ENCODE results near the gene FAM163B.

FAM163B gene

DNA sequence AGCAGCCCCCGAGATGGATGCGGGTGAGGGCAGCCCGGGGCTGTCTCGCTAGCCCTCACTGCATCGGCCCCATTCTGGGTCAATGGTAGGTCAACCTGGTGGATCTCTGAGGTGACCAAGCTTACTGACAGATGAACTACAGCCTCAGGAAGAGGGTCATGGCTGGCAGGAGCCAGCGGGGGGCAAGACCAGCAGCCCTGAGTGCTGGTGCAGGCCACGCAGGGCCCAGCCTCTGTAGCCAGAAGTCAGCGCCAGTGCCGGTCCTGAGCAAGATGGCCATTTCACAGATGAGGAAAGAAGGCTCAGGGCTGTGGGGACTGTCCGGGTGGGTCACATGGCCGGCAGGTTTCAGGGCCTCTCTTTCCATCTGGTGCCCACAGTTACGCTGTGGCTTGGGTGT lies 21.9 kb upstream of the FAM163B start:
- no peak overlapping the region for H3K4me3 ChIP-seq (ENCODE audit: low read depth, low read length)
- no CpG with 5 or more reads among the region's 12 CpGs for WGBS (ENCODE audit: extremely low coverage, insufficient coverage, insufficient read length)
- H3K9me3 ChIP-seq (ENCODE audit: insufficient read depth, low read depth, low read length): peaks cover 7% of the 10 kb centered on the region
- H3K27me3 ChIP-seq (ENCODE audit: insufficient read depth, low read length): no peaks in the 10 kb centered on the region
- H3K14ac ChIP-seq (ENCODE audit: low read length): no peak overlapping the region
- H4K12ac ChIP-seq (ENCODE audit: low read depth, low read length): no peak overlapping the region
- no peak overlapping the region for H4K91ac ChIP-seq (ENCODE audit: low read depth, low read length)
- H3K79me1 ChIP-seq (ENCODE audit: low read length): no peaks in the 10 kb centered on the region
- H3K4me2 ChIP-seq (ENCODE audit: low read length): no peak overlapping the region
- H2AK5ac ChIP-seq (ENCODE audit: low read length): no peak overlapping the region
- DNase-seq: no peak
- no peak overlapping the region for H3K27ac ChIP-seq (ENCODE audit: low read depth, low read length)
- no peak overlapping the region for H3K18ac ChIP-seq (ENCODE audit: low read length)
- H2AFZ ChIP-seq (ENCODE audit: insufficient read depth, low read length, poor library complexity): no peak overlapping the region
- no peak overlapping the region for H2BK12ac ChIP-seq (ENCODE audit: low read length)
- H3K4me1 ChIP-seq (ENCODE audit: control insufficient read depth in 1 of 2, insufficient read depth in 2 of 2, low read length in 2 of 2): peaks cover 0 to 9% of the 10 kb centered on the region in 2 experiments
- no peaks in the 10 kb centered on the region for H3K36me3 ChIP-seq (ENCODE audit: control insufficient read depth in 1 of 2, insufficient read depth in 2 of 2, low read length in 2 of 2)
- no peak overlapping the region for H3K9ac ChIP-seq (ENCODE audit: low read length)
- no peak overlapping the region for H3K23ac ChIP-seq (ENCODE audit: low read length)
- H2BK120ac ChIP-seq (ENCODE audit: insufficient read depth, low read length, poor library complexity): no peak overlapping the region
- H3K79me2 ChIP-seq (ENCODE audit: control insufficient read depth, insufficient read depth, low read length, poor library complexity): no peaks in the 10 kb centered on the region
- H4K8ac ChIP-seq (ENCODE audit: low read depth, low read length): no peak overlapping the region
- no peak overlapping the region for H2BK5ac ChIP-seq (ENCODE audit: low read depth, low read length, poor library complexity)
- H3K4ac ChIP-seq (ENCODE audit: low read depth, low read length): no peak overlapping the region

DNA sequence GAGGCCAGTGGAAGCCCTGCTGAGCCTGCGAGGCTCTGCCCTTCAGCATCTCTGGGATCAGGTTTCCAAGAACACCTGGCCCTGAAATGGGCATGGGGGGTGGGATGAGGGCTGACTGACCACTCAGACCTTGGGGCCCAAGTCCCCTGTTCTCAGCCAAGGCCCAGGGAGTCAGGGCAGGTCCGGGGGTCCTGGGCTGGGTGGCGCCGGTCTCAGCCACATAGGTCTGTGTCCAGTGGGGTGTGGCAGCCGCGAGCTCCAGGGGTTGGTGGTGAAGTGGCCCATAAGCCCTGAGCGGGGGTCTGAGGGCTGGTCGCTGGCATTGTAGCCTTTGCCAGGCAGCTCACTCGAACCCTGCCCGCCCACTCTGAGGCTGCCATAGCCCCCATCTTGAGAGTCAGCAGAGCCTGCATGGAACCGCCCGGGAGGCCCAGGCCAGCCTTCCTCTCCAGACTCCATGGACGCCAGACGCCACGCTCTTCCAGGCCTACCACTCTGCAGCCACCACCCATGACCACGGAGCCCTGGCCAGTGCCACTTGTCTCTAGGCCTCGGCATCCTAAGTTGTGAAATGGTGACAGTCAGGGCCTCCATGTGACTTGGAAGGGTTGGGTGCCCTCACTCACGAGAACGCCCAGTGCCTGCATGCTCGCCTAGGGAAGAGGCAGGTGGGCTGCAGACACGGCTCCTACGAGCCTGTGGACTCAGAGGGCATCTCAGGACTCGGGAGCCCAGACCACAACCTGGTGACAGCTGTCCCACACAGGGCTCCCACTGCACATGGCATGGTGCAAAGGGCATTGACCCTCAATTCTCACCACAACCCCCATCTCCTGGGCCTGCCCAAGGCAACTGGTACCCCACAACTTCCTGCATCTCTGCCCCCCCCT lies 20.3 kb upstream of the FAM163B start:
- H4K91ac ChIP-seq (ENCODE audit: low read depth, low read length): no peak overlapping the region
- H4K8ac ChIP-seq (ENCODE audit: low read depth, low read length): no peak overlapping the region
- no peak overlapping the region for H3K4ac ChIP-seq (ENCODE audit: low read depth, low read length)
- no peak overlapping the region for H2BK120ac ChIP-seq (ENCODE audit: insufficient read depth, low read length, poor library complexity)
- no peak overlapping the region for H2AK5ac ChIP-seq (ENCODE audit: low read length)
- H3K27me3 ChIP-seq (ENCODE audit: insufficient read depth, low read length): no peaks in the 10 kb centered on the region
- H2AFZ ChIP-seq (ENCODE audit: insufficient read depth, low read length, poor library complexity): no peak overlapping the region
- H3K23ac ChIP-seq (ENCODE audit: low read length): no peak overlapping the region
- no peak overlapping the region for H3K9ac ChIP-seq (ENCODE audit: low read length)
- no peak overlapping the region for H2BK12ac ChIP-seq (ENCODE audit: low read length)
- H3K4me2 ChIP-seq (ENCODE audit: low read length): no peak overlapping the region
- no peak overlapping the region for H3K4me3 ChIP-seq (ENCODE audit: low read depth, low read length)
- no peak for DNase-seq
- H2BK5ac ChIP-seq (ENCODE audit: low read depth, low read length, poor library complexity): no peak overlapping the region
- H3K14ac ChIP-seq (ENCODE audit: low read length): no peak overlapping the region
- no peaks in the 10 kb centered on the region for H3K36me3 ChIP-seq (ENCODE audit: control insufficient read depth in 1 of 2, insufficient read depth in 2 of 2, low read length in 2 of 2)
- H3K27ac ChIP-seq (ENCODE audit: low read depth, low read length): no peak overlapping the region
- H3K79me1 ChIP-seq (ENCODE audit: low read length): no peaks in the 10 kb centered on the region
- WGBS (ENCODE audit: extremely low coverage, insufficient coverage, insufficient read length): no CpG with 5 or more reads among the region's 23 CpGs
- peaks cover 0 to 1% of the 10 kb centered on the region in 2 experiments for H3K4me1 ChIP-seq (ENCODE audit: control insufficient read depth in 1 of 2, insufficient read depth in 2 of 2, low read length in 2 of 2)
- H3K9me3 ChIP-seq (ENCODE audit: insufficient read depth, low read depth, low read length): peaks cover 13% of the 10 kb centered on the region
- no peak overlapping the region for H3K18ac ChIP-seq (ENCODE audit: low read length)
- H4K12ac ChIP-seq (ENCODE audit: low read depth, low read length): no peak overlapping the region
- H3K79me2 ChIP-seq (ENCODE audit: control insufficient read depth, insufficient read depth, low read length, poor library complexity): no peaks in the 10 kb centered on the region

DNA sequence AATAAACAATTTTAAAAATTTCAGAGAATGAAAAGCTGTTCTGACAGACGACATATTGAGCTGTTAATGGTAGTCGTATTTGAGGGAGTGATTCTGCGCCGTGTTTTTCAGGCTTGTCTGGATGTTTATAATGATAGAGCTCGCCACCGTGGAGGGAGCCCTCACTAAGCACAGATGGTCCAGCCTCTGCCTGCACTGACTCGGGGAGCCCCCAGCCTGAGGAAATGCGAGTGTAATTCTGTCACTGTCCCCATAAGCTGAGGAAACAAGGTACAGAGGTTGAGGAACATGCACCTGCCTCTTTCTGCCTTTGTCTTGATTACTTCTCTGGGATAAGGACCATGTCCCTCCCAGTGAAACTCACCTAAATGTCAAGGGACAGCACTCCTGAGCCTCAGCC lies 19.6 kb upstream of the FAM163B start:
- peaks cover 13% of the 10 kb centered on the region for H3K9me3 ChIP-seq (ENCODE audit: insufficient read depth, low read depth, low read length)
- H4K8ac ChIP-seq (ENCODE audit: low read depth, low read length): no peak overlapping the region
- H3K36me3 ChIP-seq (ENCODE audit: control insufficient read depth in 1 of 2, insufficient read depth in 2 of 2, low read length in 2 of 2): no peaks in the 10 kb centered on the region
- no peak overlapping the region for H2BK5ac ChIP-seq (ENCODE audit: low read depth, low read length, poor library complexity)
- H2AK5ac ChIP-seq (ENCODE audit: low read length): no peak overlapping the region
- no peaks in the 10 kb centered on the region for H3K4me1 ChIP-seq (ENCODE audit: control insufficient read depth in 1 of 2, insufficient read depth in 2 of 2, low read length in 2 of 2)
- H3K79me1 ChIP-seq (ENCODE audit: low read length): no peaks in the 10 kb centered on the region
- no peak overlapping the region for H2BK120ac ChIP-seq (ENCODE audit: insufficient read depth, low read length, poor library complexity)
- no peak overlapping the region for H2AFZ ChIP-seq (ENCODE audit: insufficient read depth, low read length, poor library complexity)
- no peak overlapping the region for H4K91ac ChIP-seq (ENCODE audit: low read depth, low read length)
- no peak overlapping the region for H3K4me3 ChIP-seq (ENCODE audit: low read depth, low read length)
- no peak overlapping the region for H3K4ac ChIP-seq (ENCODE audit: low read depth, low read length)
- no peaks in the 10 kb centered on the region for H3K79me2 ChIP-seq (ENCODE audit: control insufficient read depth, insufficient read depth, low read length, poor library complexity)
- H3K14ac ChIP-seq (ENCODE audit: low read length): no peak overlapping the region
- DNase-seq: no peak
- no peak overlapping the region for H2BK12ac ChIP-seq (ENCODE audit: low read length)
- H3K27me3 ChIP-seq (ENCODE audit: insufficient read depth, low read length): no peaks in the 10 kb centered on the region
- H3K23ac ChIP-seq (ENCODE audit: low read length): no peak overlapping the region
- H3K27ac ChIP-seq (ENCODE audit: low read depth, low read length): no peak overlapping the region
- no peak overlapping the region for H4K12ac ChIP-seq (ENCODE audit: low read depth, low read length)
- no peak overlapping the region for H3K9ac ChIP-seq (ENCODE audit: low read length)
- no CpG with 5 or more reads among the region's 8 CpGs for WGBS (ENCODE audit: extremely low coverage, insufficient coverage, insufficient read length)
- no peak overlapping the region for H3K4me2 ChIP-seq (ENCODE audit: low read length)
- no peak overlapping the region for H3K18ac ChIP-seq (ENCODE audit: low read length)

DNA sequence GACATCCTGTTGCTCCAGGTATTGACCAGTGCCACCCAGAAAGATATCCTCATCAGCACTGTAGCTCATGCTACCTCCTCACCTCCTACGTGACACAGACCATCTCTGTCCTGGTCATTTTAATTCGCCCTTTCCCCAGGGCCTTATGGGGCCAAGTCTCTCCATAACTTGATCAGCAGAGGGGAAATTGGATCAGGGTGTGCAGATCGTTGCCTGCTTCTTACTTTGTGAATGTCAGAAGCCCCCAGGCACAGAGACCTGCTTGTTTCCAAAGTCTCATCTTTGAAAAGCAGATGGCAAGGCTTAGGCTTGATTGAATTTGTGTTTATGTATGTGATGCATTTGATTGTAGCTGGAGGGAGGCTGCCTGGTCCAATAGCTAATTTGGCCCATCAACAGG lies 18.2 kb upstream of the FAM163B start:
- Histone ChIP-seq H2BK12ac (ENCODE audit: low read length) (no peak overlapping the region), H3K4me3 (ENCODE audit: low read depth, low read length) (no peak overlapping the region), H3K4ac (ENCODE audit: low read depth, low read length) (no peak overlapping the region), H3K9me3 (ENCODE audit: insufficient read depth, low read depth, low read length) (peaks cover 13% of the 10 kb centered on the region), H3K9ac (ENCODE audit: low read length) (no peak overlapping the region), H4K91ac (ENCODE audit: low read depth, low read length) (no peak overlapping the region), H3K79me2 (ENCODE audit: control insufficient read depth, insufficient read depth, low read length, poor library complexity) (no peaks in the 10 kb centered on the region), H3K14ac (ENCODE audit: low read length) (no peak overlapping the region), H3K79me1 (ENCODE audit: low read length) (no peaks in the 10 kb centered on the region), H3K27ac (ENCODE audit: low read depth, low read length) (no peak overlapping the region), H4K12ac (ENCODE audit: low read depth, low read length) (no peak overlapping the region), H3K36me3 (ENCODE audit: control insufficient read depth in 1 of 2, insufficient read depth in 2 of 2, low read length in 2 of 2) (no peaks in the 10 kb centered on the region), H4K8ac (ENCODE audit: low read depth, low read length) (no peak overlapping the region), H2AK5ac (ENCODE audit: low read length) (no peak overlapping the region), H2AFZ (ENCODE audit: insufficient read depth, low read length, poor library complexity) (no peak overlapping the region), H3K4me2 (ENCODE audit: low read length) (no peak overlapping the region), H3K4me1 (ENCODE audit: control insufficient read depth in 1 of 2, insufficient read depth in 2 of 2, low read length in 2 of 2) (no peaks in the 10 kb centered on the region), H2BK120ac (ENCODE audit: insufficient read depth, low read length, poor library complexity) (no peak overlapping the region), H3K18ac (ENCODE audit: low read length) (no peak overlapping the region), H3K23ac (ENCODE audit: low read length) (no peak overlapping the region), H3K27me3 (ENCODE audit: insufficient read depth, low read length) (no peaks in the 10 kb centered on the region), H2BK5ac (ENCODE audit: low read depth, low read length, poor library complexity) (no peak overlapping the region)
- WGBS (ENCODE audit: extremely low coverage, insufficient coverage, insufficient read length): no CpG with 5 or more reads among the region's 3 CpGs
- DNase-seq: no peak

Measured in trophoblast cell (in vitro differentiated cells and primary cell).